Keratinocyte (primary cell): Measurements from ENCODE around the gene GRIA1. TPM values are rescaled to one million over a fixed set of nuclear protein-coding genes. Genes with fewer than 3 reads are reported as not detected.

Experiments
- DNase-seq: peaks from one replicate; pipeline ENCODE4 v3.0.0-alpha.2; 2011; ENCODE audit warnings: low read depth, missing footprints, low spot score
- FAIRE-seq: peaks from 2 replicates; lab custom pipeline; 2011; peaks lifted over from hg19 to GRCh38; lab: Jason Lieb, UNC
- H2AFZ ChIP-seq: 2 replicates; pipeline ENCODE4 v1.6.0; 2012; ENCODE audit warnings: low read length, control low read depth, inconsistent platforms; ENCODE audit not compliant: control insufficient read depth
- H3K27ac ChIP-seq: 2 replicates; pipeline ENCODE4 v1.5.1; 2011; ENCODE audit warnings: low read length; ENCODE audit not compliant: control insufficient read depth, insufficient read depth
- H3K27me3 ChIP-seq: 3 replicates; pipeline ENCODE4 v1.6.0; 2011; ENCODE audit warnings: low read length; ENCODE audit not compliant: control insufficient read depth, insufficient read depth; ENCODE audit errors: extremely low read depth
- H3K36me3 ChIP-seq, 2 experiments: 2 replicates in 1 of 2; 3 replicates in 1 of 2; pipeline ENCODE4 v1.5.1; 2011; ENCODE audit warnings: low read length in 2 of 2, mild to moderate bottlenecking in 1 of 2; ENCODE audit not compliant: control insufficient read depth in 2 of 2, insufficient read depth in 2 of 2; ENCODE audit errors: extremely low read depth in 1 of 2
- H3K4me1 ChIP-seq: 3 replicates; pipeline ENCODE4 v1.5.1; 2011; ENCODE audit warnings: low read length; ENCODE audit not compliant: control insufficient read depth, insufficient read depth; ENCODE audit errors: extremely low read depth
- H3K4me2 ChIP-seq: 3 replicates; pipeline ENCODE4 v1.6.0; 2011; ENCODE audit warnings: low read depth, low read length; ENCODE audit not compliant: control insufficient read depth, insufficient read depth; ENCODE audit errors: extremely low read depth
- H3K4me3 ChIP-seq, 3 experiments: fragments of 200-600 bp in 1 of 3; sonication (generic) in 1 of 3; 2 replicates in 2 of 3; 3 replicates in 1 of 3; pipeline ENCODE4 v1.5.1; 2011 to 2016; ENCODE audit warnings: low read length in 3 of 3, mild to moderate bottlenecking in 3 of 3, control low read depth in 2 of 3, inconsistent platforms in 1 of 3, low read depth in 1 of 3, mixed read lengths in 1 of 3, mixed run types in 1 of 3, moderate library complexity in 1 of 3; ENCODE audit not compliant: control insufficient read depth in 2 of 3, insufficient read depth in 2 of 3; ENCODE audit errors: extremely low read depth in 1 of 3
- H3K79me2 ChIP-seq: 2 replicates; pipeline ENCODE4 v1.6.0; 2012; ENCODE audit warnings: low read length; ENCODE audit not compliant: control insufficient read depth, insufficient read depth
- H3K9ac ChIP-seq: 3 replicates; pipeline ENCODE4 v1.6.0; 2011; ENCODE audit warnings: low read length; ENCODE audit not compliant: control insufficient read depth, insufficient read depth; ENCODE audit errors: extremely low read depth
- H3K9me1 ChIP-seq: 3 replicates; pipeline ENCODE4 v1.6.0; 2011; ENCODE audit warnings: low read length; ENCODE audit not compliant: control insufficient read depth, insufficient read depth; ENCODE audit errors: extremely low read depth
- H3K9me3 ChIP-seq: 2 replicates; pipeline ENCODE4 v1.5.1; 2012; ENCODE audit warnings: low read depth, low read length; ENCODE audit not compliant: control insufficient read depth
- H4K20me1 ChIP-seq: 3 replicates; pipeline ENCODE4 v1.6.0; 2011; ENCODE audit warnings: low read length; ENCODE audit not compliant: control insufficient read depth, insufficient read depth; ENCODE audit errors: extremely low read depth
- EZH2 ChIP-seq: IDR thresholded peaks from one replicate; pipeline ENCODE4 v1.6.1; 2012; ENCODE audit warnings: inconsistent platforms, mild to moderate bottlenecking, low read length, moderate library complexity
- dilution Hi-C: fragments of 300-500 bp; cut with MboI; formaldehyde crosslinking; loops from one replicate; pipeline ENCODE4 v1.7.0; 2020; ENCODE audit warnings: low sequenced_read_pairs; ENCODE audit not compliant: extremely low pct_ligation_motif_present
- polyA plus RNA-seq, 5 experiments: library from polyadenylated mRNA; depleted of rRNA in 3 of 5; stranded (reverse) in 3 of 5; stranded (forward) in 1 of 5; unstranded in 1 of 5; fragments of >200 nt; gene quantifications; 1 replicate in 1 of 5; 2 replicates in 3 of 5; 3 replicates in 1 of 5; pipeline versions ENCODE4 v1.2.1 to v1.2.3, GENCODE V29; 2011 to 2012; ENCODE audit warnings: missing spikeins in 2 of 5, low read depth in 1 of 5, low replicate concordance in 1 of 5
- TF ChIP-seq, protein P1 (sequence below), 3 experiments: IDR thresholded peaks in 1 of 3; conservative IDR thresholded peaks in 1 of 3; optimal IDR thresholded peaks in 1 of 3; 2 replicates in 2 of 3; 3 replicates in 1 of 3; pipeline versions ENCODE3 to v1.5.1; 2011; ENCODE audit warnings: low read length in 3 of 3, mild to moderate bottlenecking in 3 of 3, moderate library complexity in 2 of 3, control low read depth in 1 of 3, inconsistent platforms in 1 of 3; ENCODE audit not compliant: insufficient read depth in 2 of 3; ENCODE audit errors: extremely low read depth in 1 of 3

The GRIA1 gene
- polyA plus RNA-seq, 1 donor (not counting 4 experiments of a cell fraction or from before 2014, with no cell fraction given), result not detected

DNA sequence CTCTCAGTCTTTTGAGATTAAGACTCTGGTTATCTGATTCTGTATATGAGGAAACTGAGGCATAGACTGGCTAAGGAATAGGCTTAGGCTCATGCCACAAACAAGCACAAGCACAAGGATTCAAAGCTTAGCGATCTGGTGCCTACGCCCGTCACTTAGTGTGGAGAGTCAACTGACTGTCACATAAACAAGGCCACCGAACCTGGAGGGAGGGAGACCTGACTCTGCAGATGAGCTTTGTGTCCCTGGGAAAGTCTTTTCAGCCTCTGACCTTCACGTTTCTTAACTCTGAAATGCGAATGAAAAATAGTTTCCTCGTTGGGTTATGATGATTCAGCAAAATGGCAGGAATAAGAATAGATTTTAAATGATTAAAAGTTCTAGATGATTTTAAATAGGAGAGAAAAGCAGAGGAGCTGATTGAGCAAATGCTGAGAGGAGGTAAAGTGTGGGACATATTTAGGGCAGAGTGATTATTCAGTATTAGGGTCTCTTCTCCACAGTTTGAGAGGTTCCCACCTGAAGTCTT is 135.4 kb downstream of the GRIA1 start:
- no peaks in the 10 kb centered on the region for H3K9me3 ChIP-seq
- no peak for FAIRE-seq
- no peaks in the 10 kb centered on the region for H4K20me1 ChIP-seq
- H3K79me2 ChIP-seq, result no peaks in the 10 kb centered on the region
- H3K9me1 ChIP-seq, result no peaks in the 10 kb centered on the region
- no peak overlapping the region for H3K4me2 ChIP-seq
- H3K36me3 ChIP-seq, result no peaks in the 10 kb centered on the region
- DNase-seq, result no peak
- H3K4me1 ChIP-seq, result peaks cover 32% of the 10 kb centered on the region
- no peak overlapping the region for H3K4me3 ChIP-seq
- H3K27me3 ChIP-seq, result no peaks in the 10 kb centered on the region
- no peak for TF ChIP-seq EZH2
- TF ChIP-seq, protein P1, sequence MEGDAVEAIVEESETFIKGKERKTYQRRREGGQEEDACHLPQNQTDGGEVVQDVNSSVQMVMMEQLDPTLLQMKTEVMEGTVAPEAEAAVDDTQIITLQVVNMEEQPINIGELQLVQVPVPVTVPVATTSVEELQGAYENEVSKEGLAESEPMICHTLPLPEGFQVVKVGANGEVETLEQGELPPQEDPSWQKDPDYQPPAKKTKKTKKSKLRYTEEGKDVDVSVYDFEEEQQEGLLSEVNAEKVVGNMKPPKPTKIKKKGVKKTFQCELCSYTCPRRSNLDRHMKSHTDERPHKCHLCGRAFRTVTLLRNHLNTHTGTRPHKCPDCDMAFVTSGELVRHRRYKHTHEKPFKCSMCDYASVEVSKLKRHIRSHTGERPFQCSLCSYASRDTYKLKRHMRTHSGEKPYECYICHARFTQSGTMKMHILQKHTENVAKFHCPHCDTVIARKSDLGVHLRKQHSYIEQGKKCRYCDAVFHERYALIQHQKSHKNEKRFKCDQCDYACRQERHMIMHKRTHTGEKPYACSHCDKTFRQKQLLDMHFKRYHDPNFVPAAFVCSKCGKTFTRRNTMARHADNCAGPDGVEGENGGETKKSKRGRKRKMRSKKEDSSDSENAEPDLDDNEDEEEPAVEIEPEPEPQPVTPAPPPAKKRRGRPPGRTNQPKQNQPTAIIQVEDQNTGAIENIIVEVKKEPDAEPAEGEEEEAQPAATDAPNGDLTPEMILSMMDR (optimal IDR thresholded peaks at IDR 0.05 in 1 of 3, IDR thresholded peaks at IDR 0.05 in 1 of 3, conservative IDR thresholded peaks at IDR 0.05 in 1 of 3; ENCODE audit: extremely low read depth in 1 of 3, insufficient read depth in 2 of 3, low read length in 3 of 3), result no peak
- H3K27ac ChIP-seq, result no peak overlapping the region
- dilution Hi-C loops, result no loop called here
- H3K9ac ChIP-seq, result no peak overlapping the region
- H2AFZ ChIP-seq, result no peak overlapping the region

DNA sequence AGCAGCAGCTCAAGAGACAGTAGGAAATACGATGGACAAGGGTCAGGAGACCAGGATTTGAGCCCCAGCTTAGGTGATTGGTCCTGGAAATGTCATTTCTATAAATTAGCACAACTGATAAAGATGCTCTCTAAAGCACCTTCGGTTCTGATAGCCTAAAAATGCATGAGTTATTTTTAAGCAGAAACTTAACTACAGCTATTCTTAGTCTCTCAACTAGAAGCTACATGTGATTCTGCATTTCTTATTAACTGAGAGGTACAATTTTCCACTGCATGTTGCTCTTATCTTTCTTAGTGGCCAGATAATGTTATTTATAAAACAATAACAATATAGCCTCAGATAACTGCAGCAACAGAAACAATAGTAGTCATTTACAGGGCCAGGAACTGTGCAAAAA is 136.4 kb downstream of the GRIA1 start:
- no peaks in the 10 kb centered on the region for H3K9me3 ChIP-seq
- no peak overlapping the region for H3K4me2 ChIP-seq
- FAIRE-seq, result no peak
- TF ChIP-seq EZH2, result no peak
- TF ChIP-seq, protein P1 (optimal IDR thresholded peaks at IDR 0.05 in 1 of 3, IDR thresholded peaks at IDR 0.05 in 1 of 3, conservative IDR thresholded peaks at IDR 0.05 in 1 of 3; ENCODE audit: extremely low read depth in 1 of 3, insufficient read depth in 2 of 3, low read length in 3 of 3), result no peak
- dilution Hi-C loops, result no loop called here
- no peaks in the 10 kb centered on the region for H3K27me3 ChIP-seq
- H3K79me2 ChIP-seq, result no peaks in the 10 kb centered on the region
- H3K4me1 ChIP-seq, result peaks cover 32% of the 10 kb centered on the region
- no peaks in the 10 kb centered on the region for H4K20me1 ChIP-seq
- no peak for DNase-seq
- H2AFZ ChIP-seq, result no peak overlapping the region
- H3K4me3 ChIP-seq, result no peak overlapping the region
- no peak overlapping the region for H3K9ac ChIP-seq
- H3K36me3 ChIP-seq, result no peaks in the 10 kb centered on the region
- H3K9me1 ChIP-seq, result no peaks in the 10 kb centered on the region
- no peak overlapping the region for H3K27ac ChIP-seq
